GM23338 (cell line): ENCODE data around the gene HYAL2. TPM values are rescaled to one million over a fixed set of nuclear protein-coding genes. Genes with fewer than 3 reads are reported as not detected.

ENCODE experiments used
- ATAC-seq: fragments of 200-7000 bp; cut with Tn5 transposase; 3 replicates; pipeline ENCODE4 v1.9.1; 2020
- DNase-seq: peaks from one replicate; pipeline ENCODE4 v3.0.0-alpha.2; 2015; ENCODE audit warnings: low spot score
- H2AFZ ChIP-seq: fragments of 200-600 bp; sonication (generic); 2 replicates; pipeline ENCODE4 v1.8.0; 2016; ENCODE audit warnings: antibody characterized with exemption, mild to moderate bottlenecking, moderate library complexity
- H3F3A ChIP-seq: fragments of 200-600 bp; sonication (generic); replicated peaks from 2 replicates; pipeline ENCODE4 v1.8.0; 2017; ENCODE audit warnings: antibody characterized with exemption, mixed run types, low read depth
- H3K27ac ChIP-seq: fragments of 200-600 bp; sonication (generic); 2 replicates; pipeline ENCODE4 v1.6.1; 2016; ENCODE audit warnings: low read depth
- H3K27me3 ChIP-seq: fragments of 200-600 bp; sonication (generic); 2 replicates; pipeline ENCODE4 v1.8.0; 2016; ENCODE audit warnings: mild to moderate bottlenecking, mixed run types, moderate library complexity; ENCODE audit not compliant: insufficient read depth
- H3K36me3 ChIP-seq: fragments of 200-600 bp; sonication (generic); 2 replicates; pipeline ENCODE4 v1.8.0; 2016; ENCODE audit warnings: mild to moderate bottlenecking; ENCODE audit not compliant: insufficient read depth
- H3K4me1 ChIP-seq: fragments of 200-600 bp; sonication (generic); 2 replicates; pipeline ENCODE4 v1.8.0; 2016; ENCODE audit warnings: mild to moderate bottlenecking, moderate library complexity; ENCODE audit not compliant: insufficient read depth
- H3K4me2 ChIP-seq: fragments of 200-600 bp; sonication (generic); 2 replicates; pipeline ENCODE4 v1.7.1; 2017; ENCODE audit warnings: mixed run types
- H3K4me3 ChIP-seq: fragments of 200-600 bp; sonication (generic); 2 replicates; pipeline ENCODE4 v1.6.1; 2016; ENCODE audit warnings: mixed run types
- H3K79me2 ChIP-seq: fragments of 200-600 bp; sonication (generic); replicated peaks from 2 replicates; pipeline ENCODE4 v1.8.0; 2017; ENCODE audit warnings: mild to moderate bottlenecking; ENCODE audit not compliant: insufficient read depth
- H3K9me2 ChIP-seq: fragments of 200-600 bp; sonication (generic); 2 replicates; pipeline ENCODE4 v1.8.0; 2017; ENCODE audit not compliant: insufficient read depth
- H4K20me1 ChIP-seq: fragments of 200-600 bp; sonication (generic); replicated peaks from 2 replicates; pipeline ENCODE4 v1.8.0; 2017; ENCODE audit warnings: mild to moderate bottlenecking; ENCODE audit not compliant: insufficient read depth
- H3K27ac Mint-ChIP-seq: 2 replicates; pipeline ENCODE4 v1.8.0; 2020; ENCODE audit warnings: inconsistent platforms, mild to moderate bottlenecking, moderate library complexity, mixed read lengths
- H3K27me3 Mint-ChIP-seq: 3 replicates; pipeline ENCODE4 v1.8.0; 2022; ENCODE audit warnings: low read depth, mild to moderate bottlenecking, moderate library complexity, mixed read lengths, inconsistent platforms; ENCODE audit not compliant: insufficient read depth, poor library complexity
- H3K36me3 Mint-ChIP-seq: 3 replicates; pipeline ENCODE4 v1.8.0; 2021; ENCODE audit warnings: low read depth, mild to moderate bottlenecking, inconsistent platforms, moderate library complexity, mixed read lengths
- H3K4me1 Mint-ChIP-seq: 3 replicates; pipeline ENCODE4 v1.8.0; 2020; ENCODE audit warnings: mild to moderate bottlenecking, inconsistent platforms, mixed read lengths
- H3K4me3 Mint-ChIP-seq: 3 replicates; pipeline ENCODE4 v1.8.0; 2021; ENCODE audit warnings: moderate library complexity, mild to moderate bottlenecking, inconsistent platforms, mixed read lengths
- H3K9me3 Mint-ChIP-seq: 3 replicates; pipeline ENCODE4 v1.8.0; 2020; ENCODE audit warnings: moderate library complexity, mild to moderate bottlenecking, inconsistent platforms, mixed read lengths
- CREB1 ChIP-seq: fragments of 250-450 bp; sonication (Bioruptor Pico); IDR thresholded peaks from 2 replicates; pipeline ENCODE4 v1.5.0; 2020; ENCODE audit warnings: low read depth, mild to moderate bottlenecking, moderate library complexity
- EZH2 ChIP-seq: fragments of 200-600 bp; sonication (generic); IDR thresholded peaks from one replicate; pipeline ENCODE4 v1.8.0; 2017; ENCODE audit warnings: antibody characterized with exemption, mild to moderate bottlenecking, low read depth; ENCODE audit not compliant: unreplicated experiment
- EZH2phosphoT487 ChIP-seq: fragments of 200-600 bp; sonication (generic); IDR thresholded peaks from one replicate; pipeline ENCODE4 v1.8.1; 2018; ENCODE audit warnings: antibody characterized with exemption; ENCODE audit not compliant: unreplicated experiment
- JUNB ChIP-seq: IDR thresholded peaks from one replicate; pipeline ENCODE4 v1.6.1; 2016; ENCODE audit warnings: antibody characterized with exemption; ENCODE audit not compliant: unreplicated experiment
- NANOG ChIP-seq: IDR thresholded peaks from 2 replicates; pipeline ENCODE4 v1.6.1; 2016; ENCODE audit warnings: antibody characterized with exemption, borderline replicate concordance
- POLR2AphosphoS5 ChIP-seq: IDR thresholded peaks from 2 replicates; pipeline ENCODE4 v1.6.1; 2016; ENCODE audit warnings: antibody characterized with exemption, low read depth
- STAT1 ChIP-seq: IDR thresholded peaks from one replicate; pipeline ENCODE4 v1.6.1; 2016; ENCODE audit warnings: antibody characterized with exemption; ENCODE audit not compliant: unreplicated experiment
- ZNF114 ChIP-seq: fragments of 250-450 bp; sonication (Bioruptor Pico); IDR thresholded peaks from 2 replicates; pipeline ENCODE4 v1.5.0; 2020; ENCODE audit warnings: mild to moderate bottlenecking, moderate library complexity
- ZNF462 ChIP-seq: fragments of 250-450 bp; sonication (Bioruptor Pico); IDR thresholded peaks from 2 replicates; pipeline ENCODE4 v1.5.0; 2020; ENCODE audit warnings: mild to moderate bottlenecking, moderate library complexity
- polyA plus RNA-seq: library from polyadenylated mRNA; unstranded; fragments of >200 nt; fragmentation: Nextera tagmentation; extraction: Ambion mirVana; gene quantifications from 2 replicates; pipeline ENCODE4 v1.2.1, GENCODE V29; 2016
- total RNA-seq: library from RNA; depleted of rRNA; stranded (reverse); fragments of >200 nt; shearing (Covaris generic); gene quantifications from 2 replicates; pipeline ENCODE4 v1.2.3, GENCODE V29; 2014
- TF ChIP-seq, protein P1 (sequence below): IDR thresholded peaks from one replicate; pipeline ENCODE4 v1.6.1; 2018; ENCODE audit warnings: antibody characterized with exemption; ENCODE audit not compliant: unreplicated experiment
- TF ChIP-seq, protein P2 (sequence below): IDR thresholded peaks from 2 replicates; pipeline ENCODE4 v1.6.1; 2016; ENCODE audit warnings: antibody characterized with exemption

The HYAL2 gene
- total and polyA plus RNA-seq, 2 experiments from 2014 or later, result 28.9 to 74.3 TPM

DNA sequence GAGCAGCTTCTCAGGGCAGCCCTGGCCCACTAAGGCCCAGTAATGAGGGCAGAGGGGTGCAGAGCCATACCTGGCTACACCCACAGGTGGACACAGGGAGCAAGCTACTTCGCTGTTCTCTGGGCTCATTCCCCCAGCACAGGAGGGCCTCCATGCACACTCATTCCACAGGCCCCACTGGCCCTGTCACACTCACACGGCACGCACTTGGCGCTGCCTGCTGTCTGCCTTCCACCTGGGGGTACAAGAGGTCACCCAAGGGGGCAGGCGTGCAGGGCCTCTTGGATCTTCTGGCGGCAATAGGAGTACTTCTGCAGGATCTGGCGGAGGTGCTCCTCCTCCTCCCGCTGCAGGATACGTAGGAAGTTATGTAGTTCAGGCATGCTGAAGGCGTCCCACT is 7.8 kb upstream of the HYAL2 start:
- ATAC-seq, result no peak

More for the DNA sequence above, 7.8 kb upstream of the HYAL2 start:
- H3K4me2 ChIP-seq, result no peak overlapping the region
- H3K27ac ChIP-seq, result no peak overlapping the region
- H3K9me2 ChIP-seq, result no peaks in the 10 kb centered on the region
- Mint-ChIP-seq H3K36me3 (peaks cover 33% of the 10 kb centered on the region), H3K27me3 (peaks cover 7% of the 10 kb centered on the region), H3K27ac (no peak overlapping the region), H3K4me3 (no peak overlapping the region), H3K9me3 (no peaks in the 10 kb centered on the region), H3K4me1 (peaks cover 15% of the 10 kb centered on the region; the same call in 1 of the 3 replicates)
- TF ChIP-seq EZH2phosphoT487 (no peak), ZNF462 (CRISPR knock-in tag) (no peak), ZNF114 (CRISPR knock-in tag) (no peak), JUNB (no peak), STAT1 (no peak), CREB1 (CRISPR knock-in tag) (no peak), POLR2AphosphoS5 (no peak), EZH2 (no peak), NANOG (no peak)
- TF ChIP-seq, protein P1, sequence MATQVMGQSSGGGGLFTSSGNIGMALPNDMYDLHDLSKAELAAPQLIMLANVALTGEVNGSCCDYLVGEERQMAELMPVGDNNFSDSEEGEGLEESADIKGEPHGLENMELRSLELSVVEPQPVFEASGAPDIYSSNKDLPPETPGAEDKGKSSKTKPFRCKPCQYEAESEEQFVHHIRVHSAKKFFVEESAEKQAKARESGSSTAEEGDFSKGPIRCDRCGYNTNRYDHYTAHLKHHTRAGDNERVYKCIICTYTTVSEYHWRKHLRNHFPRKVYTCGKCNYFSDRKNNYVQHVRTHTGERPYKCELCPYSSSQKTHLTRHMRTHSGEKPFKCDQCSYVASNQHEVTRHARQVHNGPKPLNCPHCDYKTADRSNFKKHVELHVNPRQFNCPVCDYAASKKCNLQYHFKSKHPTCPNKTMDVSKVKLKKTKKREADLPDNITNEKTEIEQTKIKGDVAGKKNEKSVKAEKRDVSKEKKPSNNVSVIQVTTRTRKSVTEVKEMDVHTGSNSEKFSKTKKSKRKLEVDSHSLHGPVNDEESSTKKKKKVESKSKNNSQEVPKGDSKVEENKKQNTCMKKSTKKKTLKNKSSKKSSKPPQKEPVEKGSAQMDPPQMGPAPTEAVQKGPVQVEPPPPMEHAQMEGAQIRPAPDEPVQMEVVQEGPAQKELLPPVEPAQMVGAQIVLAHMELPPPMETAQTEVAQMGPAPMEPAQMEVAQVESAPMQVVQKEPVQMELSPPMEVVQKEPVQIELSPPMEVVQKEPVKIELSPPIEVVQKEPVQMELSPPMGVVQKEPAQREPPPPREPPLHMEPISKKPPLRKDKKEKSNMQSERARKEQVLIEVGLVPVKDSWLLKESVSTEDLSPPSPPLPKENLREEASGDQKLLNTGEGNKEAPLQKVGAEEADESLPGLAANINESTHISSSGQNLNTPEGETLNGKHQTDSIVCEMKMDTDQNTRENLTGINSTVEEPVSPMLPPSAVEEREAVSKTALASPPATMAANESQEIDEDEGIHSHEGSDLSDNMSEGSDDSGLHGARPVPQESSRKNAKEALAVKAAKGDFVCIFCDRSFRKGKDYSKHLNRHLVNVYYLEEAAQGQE, result no peak
- TF ChIP-seq, protein P2, sequence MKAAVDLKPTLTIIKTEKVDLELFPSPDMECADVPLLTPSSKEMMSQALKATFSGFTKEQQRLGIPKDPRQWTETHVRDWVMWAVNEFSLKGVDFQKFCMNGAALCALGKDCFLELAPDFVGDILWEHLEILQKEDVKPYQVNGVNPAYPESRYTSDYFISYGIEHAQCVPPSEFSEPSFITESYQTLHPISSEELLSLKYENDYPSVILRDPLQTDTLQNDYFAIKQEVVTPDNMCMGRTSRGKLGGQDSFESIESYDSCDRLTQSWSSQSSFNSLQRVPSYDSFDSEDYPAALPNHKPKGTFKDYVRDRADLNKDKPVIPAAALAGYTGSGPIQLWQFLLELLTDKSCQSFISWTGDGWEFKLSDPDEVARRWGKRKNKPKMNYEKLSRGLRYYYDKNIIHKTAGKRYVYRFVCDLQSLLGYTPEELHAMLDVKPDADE, result no peak
- peaks cover 9% of the 10 kb centered on the region for H3K4me1 ChIP-seq
- no peak overlapping the region for H2AFZ ChIP-seq
- H3F3A ChIP-seq, result peaks cover 20% of the 10 kb centered on the region; the same call in 1 of the 2 replicates
- H3K36me3 ChIP-seq, result peaks cover 8% of the 10 kb centered on the region
- H3K4me3 ChIP-seq, result no peak overlapping the region
- H3K27me3 ChIP-seq, result no peaks in the 10 kb centered on the region
- DNase-seq, result no peak
- H3K79me2 ChIP-seq, result peaks cover 34% of the 10 kb centered on the region
- H4K20me1 ChIP-seq, result peaks cover 14% of the 10 kb centered on the region; the same call in 1 of the 2 replicates
